GM13976 (cell line): ENCODE data around the gene NFKBIE.

Experiments
- DNase-seq: peaks from one replicate; pipeline ENCODE4 v3.0.0; 2012; ENCODE audit warnings: low spot score
- CTCF ChIP-seq: IDR thresholded peaks from 2 replicates; pipeline ENCODE4 v1.5.1; 2012; ENCODE audit warnings: borderline replicate concordance, mild to moderate bottlenecking; ENCODE audit not compliant: insufficient read depth; ENCODE audit errors: extremely low read depth, missing control alignments, control extremely low read depth
- in situ Hi-C: fragments of 300-500 bp; cut with MboI; formaldehyde crosslinking; loops from one replicate; pipeline ENCODE4 v1.12.0; 2022; ENCODE audit warnings: low sequenced_read_pairs, mixed read lengths, inconsistent platforms; ENCODE audit not compliant: unreplicated experiment

Gene NFKBIE

GRCh38 chr6:44285552-44286284 lies 20.4 kb upstream of the NFKBIE start:
- no peak for DNase-seq
- TF ChIP-seq CTCF, result no peak
- in situ Hi-C loops, result no loop called here

- TF ChIP-seq CTCF, result no peak
- no peak for DNase-seq
- in situ Hi-C loops, result no loop called here
These were observed 19.5 kb upstream of the NFKBIE start for GRCh38 chr6:44284867-44285266.

GRCh38 chr6:44284121-44284520 lies 18.8 kb upstream of the NFKBIE start:
- no peak for DNase-seq
- TF ChIP-seq CTCF, result no peak
- in situ Hi-C loops, result no loop called here

- no peak for TF ChIP-seq CTCF
- in situ Hi-C loops, result no loop called here
- DNase-seq, result no peak
These were observed 13.7 kb upstream of the NFKBIE start for GRCh38 chr6:44278774-44279697.

GRCh38 chr6:44278315-44278714 lies 13.0 kb upstream of the NFKBIE start:
- no peak for TF ChIP-seq CTCF
- in situ Hi-C loops, result no loop called here
- DNase-seq, result no peak

GRCh38 chr6:44277763-44278162 lies 12.4 kb upstream of the NFKBIE start:
- in situ Hi-C loops, result no loop called here
- no peak for DNase-seq
- TF ChIP-seq CTCF, result no peak
